Tibial artery (tissue), 4 donors: Measurements from ENCODE around the gene ANP32E.

Experiments used
- DNase-seq, 2 donors: peaks; one replicate each; pipeline ENCODE4 v3.0.0-alpha.2; 2019
- H3K27ac ChIP-seq, 2 donors: fragments of 200-600 bp; sonication (generic) in 1 of 2; 1 replicate in 1 of 2; 2 replicates in 1 of 2; pipeline ENCODE4 v1.5.1; 2018 to 2019; ENCODE audit warnings: mild to moderate bottlenecking in 1 of 2
- H3K27me3 ChIP-seq, 2 donors: fragments of 200-600 bp; sonication (generic) in 1 of 2; one replicate each; pipeline versions ENCODE4 v1.5.1 to v1.6.0; 2016 to 2019
- H3K36me3 ChIP-seq, 3 donors: fragments of 200-600 bp; sonication (generic) in 2 of 3; one replicate each; pipeline ENCODE4 v1.5.1; 2016 to 2019; ENCODE audit warnings: mild to moderate bottlenecking in 2 of 3
- H3K4me1 ChIP-seq, 4 donors: fragments of 200-600 bp; sonication (generic) in 2 of 4; 1 replicate in 3 of 4; 2 replicates in 1 of 4; pipeline ENCODE4 v1.5.1; 2016 to 2019
- H3K4me3 ChIP-seq, 2 donors: fragments of 200-600 bp; sonication (generic) in 1 of 2; 1 replicate in 1 of 2; 2 replicates in 1 of 2; pipeline ENCODE4 v1.5.1; 2018 to 2019; ENCODE audit warnings: mild to moderate bottlenecking in 2 of 2
- H3K9me3 ChIP-seq, 3 donors: fragments of 200-600 bp; sonication (generic) in 1 of 3; one replicate each; pipeline ENCODE4 v1.5.1; 2016 to 2019
- intact Hi-C: fragments of 100-400 bp; cut with DNase I; formaldehyde crosslinking; loops from one replicate; pipeline ENCODE4 v1.15.0; 2023; ENCODE audit warnings: low total_unique reads
- TF ChIP-seq, protein P1 (sequence below), 2 experiments: fragments of 200-600 bp in 1 of 2; fragments of 450-650 bp in 1 of 2; IDR thresholded peaks; one replicate each; pipeline ENCODE4 v1.5.1; 2017 to 2019; ENCODE audit warnings: antibody characterized with exemption in 2 of 2, mild to moderate bottlenecking in 1 of 2, moderate library complexity in 1 of 2

The ANP32E gene

GRCh38 chr1:150176593-150176992, 59.3 kb downstream of the ANP32E start:
- Histone ChIP-seq H3K9me3 (no peaks in the 10 kb centered on the region), H3K27ac (no peak overlapping the region), H3K4me1 (peaks cover 0 to 3% (median 0%) of the 10 kb centered on the region in 4 donors), H3K36me3 (no peaks in the 10 kb centered on the region), H3K4me3 (no peak overlapping the region), H3K27me3 (no peaks in the 10 kb centered on the region)
- TF ChIP-seq, protein P1, sequence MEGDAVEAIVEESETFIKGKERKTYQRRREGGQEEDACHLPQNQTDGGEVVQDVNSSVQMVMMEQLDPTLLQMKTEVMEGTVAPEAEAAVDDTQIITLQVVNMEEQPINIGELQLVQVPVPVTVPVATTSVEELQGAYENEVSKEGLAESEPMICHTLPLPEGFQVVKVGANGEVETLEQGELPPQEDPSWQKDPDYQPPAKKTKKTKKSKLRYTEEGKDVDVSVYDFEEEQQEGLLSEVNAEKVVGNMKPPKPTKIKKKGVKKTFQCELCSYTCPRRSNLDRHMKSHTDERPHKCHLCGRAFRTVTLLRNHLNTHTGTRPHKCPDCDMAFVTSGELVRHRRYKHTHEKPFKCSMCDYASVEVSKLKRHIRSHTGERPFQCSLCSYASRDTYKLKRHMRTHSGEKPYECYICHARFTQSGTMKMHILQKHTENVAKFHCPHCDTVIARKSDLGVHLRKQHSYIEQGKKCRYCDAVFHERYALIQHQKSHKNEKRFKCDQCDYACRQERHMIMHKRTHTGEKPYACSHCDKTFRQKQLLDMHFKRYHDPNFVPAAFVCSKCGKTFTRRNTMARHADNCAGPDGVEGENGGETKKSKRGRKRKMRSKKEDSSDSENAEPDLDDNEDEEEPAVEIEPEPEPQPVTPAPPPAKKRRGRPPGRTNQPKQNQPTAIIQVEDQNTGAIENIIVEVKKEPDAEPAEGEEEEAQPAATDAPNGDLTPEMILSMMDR (IDR thresholded peaks at IDR 0.05), result no peak
- intact Hi-C loops, result no loop called here
- no peak for DNase-seq

DNA sequence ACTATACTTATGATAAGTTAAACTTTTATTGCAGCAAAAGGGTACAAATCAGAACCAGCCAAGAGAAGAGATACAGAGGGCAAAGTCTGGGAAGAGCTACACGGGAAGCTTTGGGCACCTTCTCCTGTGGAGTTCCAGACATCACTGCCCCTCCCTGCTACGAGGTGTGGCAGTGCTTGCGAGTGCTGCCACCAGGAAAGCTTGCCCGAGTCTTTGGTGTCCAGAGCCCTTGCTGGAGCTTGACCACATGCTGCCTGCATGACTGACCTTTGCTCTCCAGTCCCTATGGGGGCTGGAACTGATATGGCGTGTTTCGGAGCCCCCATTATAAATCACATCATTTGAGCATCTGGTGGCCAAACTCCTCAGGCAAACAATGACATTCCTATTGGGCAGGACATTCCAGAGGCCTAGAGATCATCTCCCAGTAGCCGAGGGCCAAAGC, 62.7 kb downstream of the ANP32E start:
- intact Hi-C loops, result loop anchor here (5.0 kb wide), 1 partner anchor 206 kb away; no protein-coding TSS in a partner anchor
- Histone ChIP-seq H3K36me3 (no peaks in the 10 kb centered on the region), H3K27ac (no peak overlapping the region)

DNA sequence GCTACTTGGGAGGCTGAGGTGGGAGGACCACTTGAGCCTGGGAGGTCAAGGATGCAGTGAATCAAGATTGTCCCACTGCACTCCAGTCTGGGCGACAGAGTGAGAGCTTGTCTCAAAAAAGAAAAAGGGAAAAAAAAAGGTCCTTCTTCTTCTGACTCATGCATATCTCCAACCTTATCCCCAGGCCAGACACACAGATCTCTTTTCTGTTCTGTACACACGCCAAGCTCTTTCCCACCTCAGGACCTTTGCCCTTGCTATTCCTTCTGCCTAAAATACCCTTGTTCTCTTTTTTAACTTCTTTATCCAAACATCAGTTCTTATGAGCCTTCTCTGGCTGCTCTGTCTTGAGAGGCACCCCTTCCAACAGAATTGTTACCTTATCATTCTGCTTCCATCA, 64.1 kb downstream of the ANP32E start:
- TF ChIP-seq, protein P1 (IDR thresholded peaks at IDR 0.05), result no peak
- intact Hi-C loops, result loop anchor here (5.0 kb wide), 1 partner anchor 204 kb away; no protein-coding TSS in a partner anchor
- peak in 1 of 2 donors; percentile 38 for DNase-seq
- Histone ChIP-seq H3K9me3 (no peaks in the 10 kb centered on the region), H3K36me3 (no peaks in the 10 kb centered on the region), H3K27ac (peak overlapping the region in 1 of 2 donors; percentile 40), H3K4me1 (peaks cover 0 to 14% (median 0%) of the 10 kb centered on the region in 4 donors), H3K27me3 (no peaks in the 10 kb centered on the region), H3K4me3 (no peak overlapping the region)

More for the DNA sequence above, 62.7 kb downstream of the ANP32E start:
- Histone ChIP-seq H3K9me3 (no peaks in the 10 kb centered on the region), H3K4me3 (no peak overlapping the region), H3K4me1 (peaks cover 0 to 14% (median 0%) of the 10 kb centered on the region in 4 donors), H3K27me3 (no peaks in the 10 kb centered on the region)
- DNase-seq, result peak in 1 of 2 donors; percentile 52
- TF ChIP-seq, protein P1 (IDR thresholded peaks at IDR 0.05), result no peak

DNA sequence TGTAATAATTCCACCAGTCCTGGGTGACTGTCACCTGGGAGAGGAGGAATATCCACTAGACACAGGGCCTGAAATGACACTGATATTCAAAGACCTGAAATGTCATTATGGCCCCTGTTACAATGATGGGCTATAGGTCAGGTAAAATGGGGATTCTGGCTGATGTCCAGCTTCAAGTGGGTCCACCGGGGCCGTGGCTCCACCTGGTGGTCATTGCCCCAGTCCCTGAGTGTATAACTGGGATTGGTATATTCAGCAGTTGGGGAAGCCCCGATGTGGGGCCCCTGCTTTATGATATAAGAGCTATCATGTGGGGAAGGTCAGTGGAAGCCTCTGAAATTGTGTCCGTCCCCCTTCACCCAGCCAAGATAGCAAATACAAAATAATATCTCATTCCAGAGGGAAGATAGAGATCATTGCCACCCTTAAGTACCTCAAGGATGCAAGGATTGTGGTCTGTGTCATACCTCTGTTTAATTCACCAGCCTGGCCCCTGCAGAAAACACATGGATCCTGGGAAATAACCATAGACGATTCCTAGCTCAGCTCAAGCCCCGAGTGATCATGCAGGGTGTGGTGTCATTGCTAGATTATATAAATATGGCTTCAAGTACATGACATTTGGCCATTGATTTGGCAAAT, 66.8 kb downstream of the ANP32E start:
- Histone ChIP-seq H3K27me3 (no peaks in the 10 kb centered on the region), H3K9me3 (no peaks in the 10 kb centered on the region), H3K36me3 (no peaks in the 10 kb centered on the region), H3K27ac (no peak overlapping the region), H3K4me3 (no peak overlapping the region), H3K4me1 (peaks cover 0 to 36% (median 6%) of the 10 kb centered on the region in 4 donors)
- intact Hi-C loops, result loop anchor here (2.0 kb wide), 1 partner anchor 96 kb away; no protein-coding TSS in a partner anchor
- TF ChIP-seq, protein P1 (IDR thresholded peaks at IDR 0.05), result peak; percentile 83 to 89
- DNase-seq, result peak; percentile 62 to 79
